ENCODE results near the gene APBA2.

APBA2 gene

DNA sequence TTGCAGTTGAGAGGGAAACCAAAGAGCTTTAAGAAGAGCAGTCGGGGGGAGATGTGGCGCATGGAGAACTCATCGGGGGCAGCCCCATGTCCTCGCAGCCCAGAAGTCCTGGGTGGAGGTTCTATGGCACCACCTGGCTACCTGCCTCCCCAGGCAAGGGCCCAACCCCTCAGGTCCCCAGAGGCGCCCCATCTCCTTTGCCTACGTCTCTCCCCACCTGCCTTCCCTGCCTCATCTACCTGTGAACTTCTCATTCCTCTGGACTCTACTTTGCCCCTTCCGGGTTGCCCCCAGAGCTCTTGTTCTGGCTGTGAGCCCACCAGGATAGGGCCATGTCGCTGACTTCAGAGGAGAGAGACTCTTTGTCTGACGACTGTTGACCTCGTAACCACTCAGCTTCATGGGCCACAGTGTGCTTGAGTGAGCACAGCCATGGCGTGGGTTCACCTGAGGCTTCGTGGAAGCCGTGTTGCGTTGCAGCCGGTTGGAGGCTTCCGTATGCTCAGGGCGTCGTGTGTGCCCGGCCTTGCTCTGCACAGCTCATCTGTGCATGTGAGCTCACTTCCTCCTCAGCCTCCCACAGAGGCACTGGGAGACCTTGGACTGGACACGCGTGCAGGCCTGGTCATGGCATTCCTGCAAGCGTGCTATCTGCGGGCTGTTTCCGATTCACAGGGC is 13.4 kb downstream of the APBA2 start:
- H4K20me1 ChIP-seq (ENCODE audit: insufficient read depth, low read length), result no peaks in the 10 kb centered on the region
- H3K27ac ChIP-seq (ENCODE audit: low read length), result no peak overlapping the region
- H3K9me3 ChIP-seq (ENCODE audit: insufficient read depth, low read length), result no peaks in the 10 kb centered on the region
- no peak overlapping the region for H3K4me3 ChIP-seq (ENCODE audit: low read length)
- no peaks in the 10 kb centered on the region for H3K36me3 ChIP-seq (replicated peaks; ENCODE audit: low read depth, low read length)
- no peak overlapping the region for H2AFZ ChIP-seq (ENCODE audit: low read depth, low read length)
- no peak for TF ChIP-seq EZH2phosphoT487 (IDR thresholded peaks at IDR 0.05; ENCODE audit: low read depth)
- no peak for TF ChIP-seq CTCF (IDR thresholded peaks at IDR 0.05; ENCODE audit: low read depth, low read length)
- H3K27me3 ChIP-seq (ENCODE audit: low read depth, low read length), result no peaks in the 10 kb centered on the region
- H3K9ac ChIP-seq (ENCODE audit: low read length), result no peak overlapping the region
- peaks cover 19% of the 10 kb centered on the region for H3K4me1 ChIP-seq (ENCODE audit: low read length)
- H3K79me2 ChIP-seq (ENCODE audit: low read length), result no peaks in the 10 kb centered on the region
- no peak overlapping the region for H3K4me2 ChIP-seq (ENCODE audit: low read length)

GRCh38 chr15:28900041-28900891 is 14.5 kb downstream of the APBA2 start:
- Histone ChIP-seq H3K27me3 (ENCODE audit: low read depth, low read length) (no peaks in the 10 kb centered on the region), H4K20me1 (ENCODE audit: insufficient read depth, low read length) (no peaks in the 10 kb centered on the region), H3K9me3 (ENCODE audit: insufficient read depth, low read length) (no peaks in the 10 kb centered on the region), H3K27ac (ENCODE audit: low read length) (no peak overlapping the region), H3K9ac (ENCODE audit: low read length) (no peak overlapping the region), H3K4me2 (ENCODE audit: low read length) (no peak overlapping the region), H3K4me3 (ENCODE audit: low read length) (no peak overlapping the region), H3K4me1 (ENCODE audit: low read length) (peaks cover 29% of the 10 kb centered on the region), H3K36me3 (replicated peaks; ENCODE audit: low read depth, low read length) (no peaks in the 10 kb centered on the region), H3K79me2 (ENCODE audit: low read length) (no peaks in the 10 kb centered on the region), H2AFZ (ENCODE audit: low read depth, low read length) (no peak overlapping the region)
- TF ChIP-seq EZH2phosphoT487 (IDR thresholded peaks at IDR 0.05; ENCODE audit: low read depth) (no peak), CTCF (IDR thresholded peaks at IDR 0.05; ENCODE audit: low read depth, low read length) (no peak)

DNA sequence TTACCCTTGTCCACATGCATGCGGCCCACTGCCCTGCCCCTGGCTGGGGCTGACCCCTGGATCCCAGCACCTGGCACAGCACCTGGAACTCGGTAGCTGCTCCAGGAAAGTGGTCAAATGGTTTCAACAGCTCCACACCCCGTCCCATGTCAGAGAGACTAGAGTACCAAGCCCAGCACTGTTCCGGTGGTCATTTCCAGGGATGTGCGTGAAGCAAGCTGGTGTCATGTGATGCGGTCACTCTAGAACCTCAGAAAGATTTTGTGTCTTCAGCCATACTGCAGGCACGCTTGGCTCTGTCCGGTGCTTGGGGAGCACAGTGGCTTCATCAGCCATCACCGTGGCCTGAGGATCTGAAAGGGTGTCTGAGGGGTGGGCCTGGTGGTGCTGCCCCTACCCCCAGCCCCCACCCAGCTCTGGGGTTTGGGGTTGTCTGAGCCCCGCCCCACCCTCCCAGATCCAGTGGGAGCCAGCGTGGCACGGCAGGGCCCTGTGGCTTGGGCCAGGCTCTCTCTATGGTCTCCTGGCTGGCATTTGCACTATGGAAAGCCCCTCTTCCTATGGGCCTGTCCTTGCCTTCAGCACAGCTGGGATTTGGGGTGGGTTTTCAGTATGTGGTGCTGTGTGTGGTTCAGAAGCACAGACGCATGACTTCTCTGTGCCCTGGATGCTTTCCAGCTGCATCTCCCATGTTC is 15.3 kb downstream of the APBA2 start:
- Histone ChIP-seq H4K20me1 (ENCODE audit: insufficient read depth, low read length) (no peaks in the 10 kb centered on the region), H3K36me3 (replicated peaks; ENCODE audit: low read depth, low read length) (no peaks in the 10 kb centered on the region), H3K4me3 (ENCODE audit: low read length) (no peak overlapping the region), H3K27me3 (ENCODE audit: low read depth, low read length) (no peaks in the 10 kb centered on the region), H2AFZ (ENCODE audit: low read depth, low read length) (no peak overlapping the region), H3K27ac (ENCODE audit: low read length) (no peak overlapping the region), H3K9ac (ENCODE audit: low read length) (no peak overlapping the region), H3K79me2 (ENCODE audit: low read length) (no peaks in the 10 kb centered on the region), H3K9me3 (ENCODE audit: insufficient read depth, low read length) (no peaks in the 10 kb centered on the region), H3K4me2 (ENCODE audit: low read length) (no peak overlapping the region), H3K4me1 (ENCODE audit: low read length) (peaks cover 37% of the 10 kb centered on the region)
- no peak for TF ChIP-seq EZH2phosphoT487 (IDR thresholded peaks at IDR 0.05; ENCODE audit: low read depth)
- no peak for TF ChIP-seq CTCF (IDR thresholded peaks at IDR 0.05; ENCODE audit: low read depth, low read length)

DNA sequence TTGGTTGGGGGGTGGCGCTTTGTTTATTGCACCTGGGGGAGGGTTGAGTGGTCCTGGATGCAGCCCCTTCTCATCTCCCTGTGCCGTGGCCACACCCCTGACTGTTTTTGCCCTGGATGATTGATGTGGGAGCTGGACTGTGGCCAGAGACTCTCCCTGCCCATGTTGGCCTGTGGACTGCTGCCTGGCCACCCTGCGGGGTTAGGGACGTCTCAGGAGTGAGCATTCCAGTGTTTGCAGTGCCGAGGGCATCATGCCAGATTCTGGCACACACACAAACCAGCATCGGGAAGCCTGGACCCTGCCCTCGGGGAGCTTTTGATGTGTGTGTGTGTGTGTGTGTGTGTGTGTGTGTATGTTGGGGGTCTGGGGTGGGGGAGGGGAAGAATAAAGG is 15.8 kb downstream of the APBA2 start:
- no peak overlapping the region for H2AFZ ChIP-seq (ENCODE audit: low read depth, low read length)
- H3K4me1 ChIP-seq (ENCODE audit: low read length), result peaks cover 37% of the 10 kb centered on the region
- no peak overlapping the region for H3K27ac ChIP-seq (ENCODE audit: low read length)
- no peaks in the 10 kb centered on the region for H3K9me3 ChIP-seq (ENCODE audit: insufficient read depth, low read length)
- no peaks in the 10 kb centered on the region for H3K36me3 ChIP-seq (replicated peaks; ENCODE audit: low read depth, low read length)
- no peaks in the 10 kb centered on the region for H4K20me1 ChIP-seq (ENCODE audit: insufficient read depth, low read length)
- H3K4me2 ChIP-seq (ENCODE audit: low read length), result no peak overlapping the region
- no peaks in the 10 kb centered on the region for H3K27me3 ChIP-seq (ENCODE audit: low read depth, low read length)
- no peak for TF ChIP-seq CTCF (IDR thresholded peaks at IDR 0.05; ENCODE audit: low read depth, low read length)
- no peak overlapping the region for H3K9ac ChIP-seq (ENCODE audit: low read length)
- no peaks in the 10 kb centered on the region for H3K79me2 ChIP-seq (ENCODE audit: low read length)
- H3K4me3 ChIP-seq (ENCODE audit: low read length), result no peak overlapping the region
